Natural killer cell (primary cell): ENCODE results near the gene ENGASE. TPM values are rescaled to one million over a fixed set of nuclear protein-coding genes. Genes with fewer than 3 reads are reported as not detected.

ENCODE experiments used
- ATAC-seq, 3 donors: fragments of 150-1000 bp in 2 of 3; fragments of 200-7000 bp in 1 of 3; cut with Tn5 transposase; 1 replicate in 1 of 3; 2 replicates in 2 of 3; pipeline ENCODE4 v1.10.0; 2021; ENCODE audit warnings: mild to moderate bottlenecking in 2 of 3, moderate library complexity in 2 of 3
- DNase-seq, 2 donors: peaks; one replicate each; pipeline versions ENCODE4 v3.0.0 to v3.0.0-alpha.2; 2013 to 2021; ENCODE audit warnings: mixed read lengths in 1 of 2
- H3K27ac ChIP-seq: one replicate; pipeline ENCODE4 v1.5.1; 2013; ENCODE audit warnings: mild to moderate bottlenecking, low read length
- H3K27me3 ChIP-seq: one replicate; pipeline ENCODE4 v1.6.1; 2013; ENCODE audit warnings: low read length; ENCODE audit not compliant: control insufficient read depth, insufficient read depth
- H3K36me3 ChIP-seq: one replicate; pipeline ENCODE4 v1.6.1; 2013; ENCODE audit warnings: low read length; ENCODE audit not compliant: control insufficient read depth, insufficient read depth
- H3K4me1 ChIP-seq: one replicate; pipeline ENCODE4 v1.6.1; 2013; ENCODE audit warnings: low read length; ENCODE audit not compliant: control insufficient read depth, insufficient read depth
- H3K4me3 ChIP-seq: one replicate; pipeline ENCODE4 v1.5.1; 2013; ENCODE audit warnings: low read length
- H3K9me3 ChIP-seq: one replicate; pipeline ENCODE4 v1.6.1; 2013; ENCODE audit warnings: low read length; ENCODE audit not compliant: control insufficient read depth, insufficient read depth
- H3K27ac Mint-ChIP-seq, 2 donors: one replicate each; pipeline ENCODE4 v1.8.0; 2022; ENCODE audit warnings: mild to moderate bottlenecking in 2 of 2, mixed read lengths in 2 of 2, moderate library complexity in 1 of 2
- H3K27me3 Mint-ChIP-seq, 2 donors: one replicate each; pipeline ENCODE4 v1.8.0; 2022; ENCODE audit warnings: low read depth in 2 of 2, mixed read lengths in 2 of 2
- H3K36me3 Mint-ChIP-seq: one replicate; pipeline ENCODE4 v1.8.0; 2022; ENCODE audit warnings: mixed read lengths
- H3K4me1 Mint-ChIP-seq, 2 donors: one replicate each; pipeline ENCODE4 v1.8.0; 2022; ENCODE audit warnings: mixed read lengths in 2 of 2
- H3K4me3 Mint-ChIP-seq: one replicate; pipeline ENCODE4 v1.8.0; 2022; ENCODE audit warnings: mild to moderate bottlenecking, moderate library complexity, mixed read lengths
- H3K9me3 Mint-ChIP-seq, 2 donors: one replicate each; pipeline ENCODE4 v1.8.0; 2022; ENCODE audit warnings: mixed read lengths in 2 of 2
- WGBS: methylation state at CpG from one replicate; pipeline ENCODE4 v1.1.7; 2013; ENCODE audit warnings: missing lambda C conversion rate; ENCODE audit not compliant: insufficient coverage; 5-methylcytosine and 5-hydroxymethylcytosine counted together
- intact Hi-C: fragments of 100-400 bp; cut with micrococcal nuclease; formaldehyde crosslinking; loops from one replicate; pipeline ENCODE4 v1.14.2; 2022
- total RNA-seq, 4 donors: library from RNA; stranded (reverse); fragments of 120-200 nt in 1 of 4; gene quantifications; one replicate each; pipeline versions ENCODE4 v1.2.3 to v1.2.4, GENCODE V29; 2013 to 2022
- TF ChIP-seq, protein P1 (sequence below): fragments of 200-600 bp; IDR thresholded peaks from one replicate; pipeline ENCODE4 v1.8.0; 2022; ENCODE audit warnings: antibody characterized with exemption

The ENGASE gene
- total RNA-seq, 3 donors from 2014 or later (not counting 1 experiment from before 2014, with no cell fraction given): 56.0 to 86.4 (median 56.9) TPM

DNA sequence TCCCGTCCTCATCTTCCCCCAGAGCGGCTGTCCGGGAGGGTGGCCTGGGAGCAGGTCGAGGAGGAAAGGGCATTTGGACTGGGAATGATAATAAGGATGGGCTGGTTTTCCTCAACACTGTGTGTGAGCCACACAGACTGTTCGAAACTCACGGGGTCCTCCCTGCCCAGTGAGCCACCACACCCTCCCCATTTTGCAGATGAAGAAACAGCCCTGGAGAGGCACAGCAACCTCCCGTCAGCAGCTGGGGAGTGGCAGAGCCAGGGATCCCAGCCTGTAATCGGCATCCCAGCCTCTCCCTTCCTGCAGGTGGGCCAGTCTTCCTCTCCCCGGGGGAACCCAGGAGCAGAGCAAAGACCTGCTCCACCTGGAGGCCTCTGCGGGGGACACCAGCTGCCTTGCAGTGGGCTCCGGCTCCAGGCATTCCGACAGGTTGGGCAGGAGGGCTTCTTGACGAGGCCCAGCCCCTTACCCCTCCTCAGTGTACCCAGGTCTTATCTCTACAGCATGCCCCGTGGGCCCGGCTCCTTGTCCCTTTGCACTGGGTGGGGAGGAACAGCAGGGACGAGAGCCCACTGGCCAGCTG lies 23.8 kb downstream of the ENGASE start:
- no peak for ATAC-seq
- 65% methylated on average over 13 of the region's 16 CpGs for WGBS
- H3K9me3 Mint-ChIP-seq: no peaks in the 10 kb centered on the region
- TF ChIP-seq, protein P1, sequence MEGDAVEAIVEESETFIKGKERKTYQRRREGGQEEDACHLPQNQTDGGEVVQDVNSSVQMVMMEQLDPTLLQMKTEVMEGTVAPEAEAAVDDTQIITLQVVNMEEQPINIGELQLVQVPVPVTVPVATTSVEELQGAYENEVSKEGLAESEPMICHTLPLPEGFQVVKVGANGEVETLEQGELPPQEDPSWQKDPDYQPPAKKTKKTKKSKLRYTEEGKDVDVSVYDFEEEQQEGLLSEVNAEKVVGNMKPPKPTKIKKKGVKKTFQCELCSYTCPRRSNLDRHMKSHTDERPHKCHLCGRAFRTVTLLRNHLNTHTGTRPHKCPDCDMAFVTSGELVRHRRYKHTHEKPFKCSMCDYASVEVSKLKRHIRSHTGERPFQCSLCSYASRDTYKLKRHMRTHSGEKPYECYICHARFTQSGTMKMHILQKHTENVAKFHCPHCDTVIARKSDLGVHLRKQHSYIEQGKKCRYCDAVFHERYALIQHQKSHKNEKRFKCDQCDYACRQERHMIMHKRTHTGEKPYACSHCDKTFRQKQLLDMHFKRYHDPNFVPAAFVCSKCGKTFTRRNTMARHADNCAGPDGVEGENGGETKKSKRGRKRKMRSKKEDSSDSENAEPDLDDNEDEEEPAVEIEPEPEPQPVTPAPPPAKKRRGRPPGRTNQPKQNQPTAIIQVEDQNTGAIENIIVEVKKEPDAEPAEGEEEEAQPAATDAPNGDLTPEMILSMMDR: no peak
- H3K4me3 Mint-ChIP-seq: no peak overlapping the region
- H3K9me3 ChIP-seq: no peaks in the 10 kb centered on the region
- H3K36me3 ChIP-seq: no peaks in the 10 kb centered on the region
- no peak overlapping the region for H3K4me3 ChIP-seq
- H3K27me3 ChIP-seq: peaks cover 6% of the 10 kb centered on the region
- no peak overlapping the region for H3K27ac ChIP-seq
- peaks cover 4 to 19% of the 10 kb centered on the region in 2 donors for H3K4me1 Mint-ChIP-seq
- no peak overlapping the region for H3K27ac Mint-ChIP-seq
- intact Hi-C loops: no loop called here
- peaks cover 10 to 11% of the 10 kb centered on the region in 2 donors for H3K27me3 Mint-ChIP-seq
- peaks cover 8% of the 10 kb centered on the region for H3K4me1 ChIP-seq
- no peak for DNase-seq
- no peaks in the 10 kb centered on the region for H3K36me3 Mint-ChIP-seq

DNA sequence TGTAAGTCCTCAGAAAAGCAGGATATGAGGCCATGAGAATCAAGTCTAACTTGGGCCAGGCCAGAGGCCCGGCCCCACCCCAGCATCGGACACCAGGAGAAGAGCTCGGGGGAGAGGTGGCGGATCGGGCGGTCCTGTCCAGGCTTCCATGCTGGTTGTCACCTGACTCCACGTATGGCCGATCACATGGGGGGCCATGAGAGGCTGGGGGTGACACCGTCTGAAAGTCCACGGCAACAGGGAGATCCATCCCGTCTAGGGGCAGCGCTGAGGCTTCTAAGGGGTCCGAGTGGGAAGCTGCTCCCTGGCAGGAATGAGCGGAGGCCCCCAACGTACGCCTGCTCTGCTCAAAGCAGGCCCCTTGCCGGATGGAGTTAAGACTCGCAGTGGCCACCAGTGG lies 25.8 kb downstream of the ENGASE start:
- Histone ChIP-seq H3K4me1 (no peaks in the 10 kb centered on the region), H3K4me3 (no peak overlapping the region), H3K36me3 (no peaks in the 10 kb centered on the region), H3K27me3 (peaks cover 6% of the 10 kb centered on the region), H3K9me3 (no peaks in the 10 kb centered on the region), H3K27ac (no peak overlapping the region)
- ATAC-seq (no peak), DNase-seq (no peak)
- intact Hi-C loops: no loop called here
- no peak overlapping the region for H3K27ac Mint-ChIP-seq
- 87% methylated on average over 18 of the region's 18 CpGs for WGBS
- H3K36me3 Mint-ChIP-seq: no peaks in the 10 kb centered on the region
- H3K27me3 Mint-ChIP-seq: peaks cover 10 to 12% of the 10 kb centered on the region in 2 donors
- H3K4me3 Mint-ChIP-seq: no peak overlapping the region
- TF ChIP-seq, protein P1: no peak
- H3K9me3 Mint-ChIP-seq: no peaks in the 10 kb centered on the region
- peaks cover 0 to 17% of the 10 kb centered on the region in 2 donors for H3K4me1 Mint-ChIP-seq

DNA sequence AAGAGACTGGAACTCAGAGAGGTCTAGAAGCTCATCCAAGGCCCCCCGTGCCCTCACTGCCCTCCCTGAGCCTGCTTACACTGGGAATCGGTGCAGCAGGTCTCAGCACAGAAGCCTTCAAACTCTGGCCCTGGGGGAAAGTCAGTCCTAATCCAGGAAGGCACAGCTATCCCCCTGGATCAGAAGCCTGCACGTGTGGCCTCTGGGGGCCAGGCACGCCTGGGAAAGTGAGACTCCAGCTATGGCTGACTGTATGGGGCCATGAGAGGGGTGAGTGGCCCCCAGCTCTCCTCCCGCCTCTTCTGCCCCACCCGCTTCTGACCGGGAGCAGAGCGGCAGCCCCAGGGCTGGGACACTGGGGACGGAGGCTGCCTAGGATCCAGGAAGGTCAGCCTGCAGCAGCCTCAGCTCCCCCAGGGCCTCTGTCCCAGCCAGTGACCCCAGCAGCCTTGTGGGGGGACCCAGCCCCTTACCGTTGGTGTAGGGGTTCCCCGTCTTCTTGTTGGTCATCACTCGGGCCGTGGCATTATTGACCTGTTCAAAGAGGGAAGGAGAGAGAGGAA lies 26.6 kb downstream of the ENGASE start:
- Mint-ChIP-seq H3K27ac (no peak overlapping the region), H3K9me3 (no peaks in the 10 kb centered on the region), H3K36me3 (no peaks in the 10 kb centered on the region), H3K27me3 (peaks cover 10 to 12% of the 10 kb centered on the region in 2 donors), H3K4me3 (no peak overlapping the region), H3K4me1 (peaks cover 0 to 13% of the 10 kb centered on the region in 2 donors)
- intact Hi-C loops: no loop called here
- no peak for DNase-seq
- no peak overlapping the region for H3K27ac ChIP-seq
- H3K27me3 ChIP-seq: peaks cover 6% of the 10 kb centered on the region
- 88% methylated on average over 13 of the region's 13 CpGs for WGBS
- no peaks in the 10 kb centered on the region for H3K4me1 ChIP-seq
- TF ChIP-seq, protein P1: no peak
- no peaks in the 10 kb centered on the region for H3K9me3 ChIP-seq
- no peaks in the 10 kb centered on the region for H3K36me3 ChIP-seq
- no peak for ATAC-seq
- no peak overlapping the region for H3K4me3 ChIP-seq

DNA sequence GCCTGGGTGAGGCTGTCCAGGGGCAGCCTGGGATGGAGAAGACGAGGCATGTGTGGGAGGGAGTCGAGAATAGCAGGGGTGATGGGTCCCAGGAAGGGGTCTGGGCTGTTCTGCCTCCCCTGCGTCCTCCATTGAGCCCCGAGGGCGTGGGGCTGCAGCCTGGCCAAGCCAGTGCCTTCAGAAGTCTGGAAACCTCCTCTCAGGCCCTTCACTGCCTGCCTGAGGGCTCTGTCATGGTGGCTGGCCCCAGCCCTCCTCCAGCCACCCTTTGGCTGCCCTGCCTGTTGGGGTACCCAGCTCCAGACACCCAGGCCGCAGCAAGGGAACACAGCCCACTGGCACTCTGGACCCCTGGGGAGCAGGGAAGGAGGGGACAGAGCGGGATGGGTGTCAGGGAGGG lies 27.6 kb downstream of the ENGASE start:
- no peaks in the 10 kb centered on the region for H3K36me3 Mint-ChIP-seq
- peaks cover 10 to 12% of the 10 kb centered on the region in 2 donors for H3K27me3 Mint-ChIP-seq
- no peak overlapping the region for H3K27ac ChIP-seq
- DNase-seq (no peak), ATAC-seq (no peak)
- H3K4me3 ChIP-seq: no peak overlapping the region
- no peaks in the 10 kb centered on the region for H3K4me1 ChIP-seq
- H3K9me3 ChIP-seq: no peaks in the 10 kb centered on the region
- intact Hi-C loops: no loop called here
- peaks cover 6% of the 10 kb centered on the region for H3K27me3 ChIP-seq
- no peak overlapping the region for H3K27ac Mint-ChIP-seq
- TF ChIP-seq, protein P1: no peak
- H3K4me3 Mint-ChIP-seq: no peak overlapping the region
- H3K9me3 Mint-ChIP-seq: no peaks in the 10 kb centered on the region
- 76% methylated on average over 7 of the region's 7 CpGs for WGBS
- H3K4me1 Mint-ChIP-seq: peaks cover 0 to 13% of the 10 kb centered on the region in 2 donors
- no peaks in the 10 kb centered on the region for H3K36me3 ChIP-seq
